ENCODE measurements around the gene XIAP.

The XIAP gene

GRCh38 chrX:123876177-123876576 lies 16.3 kb downstream of the XIAP start:
- no peak for TF ChIP-seq CTCF (conservative IDR thresholded peaks at IDR 0.05; ENCODE audit: control insufficient read depth, insufficient read depth, low read depth, low read length)
- no peak overlapping the region for H3K4me3 ChIP-seq (ENCODE audit: control insufficient read depth, low read depth, low read length)
- DNase-seq (ENCODE audit: low read depth): no peak

GRCh38 chrX:123876844-123877243 lies 17.0 kb downstream of the XIAP start:
- no peak overlapping the region for H3K4me3 ChIP-seq (ENCODE audit: control insufficient read depth, low read depth, low read length)
- no peak for TF ChIP-seq CTCF (conservative IDR thresholded peaks at IDR 0.05; ENCODE audit: control insufficient read depth, insufficient read depth, low read depth, low read length)

GRCh38 chrX:123878252-123878721 lies 18.4 kb downstream of the XIAP start:
- H3K4me3 ChIP-seq (ENCODE audit: control insufficient read depth, low read depth, low read length): no peak overlapping the region
- TF ChIP-seq CTCF (conservative IDR thresholded peaks at IDR 0.05; ENCODE audit: control insufficient read depth, insufficient read depth, low read depth, low read length): no peak
- DNase-seq (ENCODE audit: low read depth): peak; percentile 23

More at GRCh38 chrX:123876844-123877243, 17.0 kb downstream of the XIAP start:
- DNase-seq (ENCODE audit: low read depth): no peak

GRCh38 chrX:123881330-123881729 lies 21.5 kb downstream of the XIAP start:
- no peak overlapping the region for H3K4me3 ChIP-seq (ENCODE audit: control insufficient read depth, low read depth, low read length)
- DNase-seq (ENCODE audit: low read depth): no peak
- TF ChIP-seq CTCF (conservative IDR thresholded peaks at IDR 0.05; ENCODE audit: control insufficient read depth, insufficient read depth, low read depth, low read length): no peak

- no peak for DNase-seq (ENCODE audit: low read depth)
- TF ChIP-seq CTCF (conservative IDR thresholded peaks at IDR 0.05; ENCODE audit: control insufficient read depth, insufficient read depth, low read depth, low read length): no peak
- no peak overlapping the region for H3K4me3 ChIP-seq (ENCODE audit: control insufficient read depth, low read depth, low read length)
These were observed 22.5 kb downstream of the XIAP start for GRCh38 chrX:123882391-123882790.

- no peak overlapping the region for H3K4me3 ChIP-seq (ENCODE audit: control insufficient read depth, low read depth, low read length)
- peak; percentile 52 for TF ChIP-seq CTCF (conservative IDR thresholded peaks at IDR 0.05; ENCODE audit: control insufficient read depth, insufficient read depth, low read depth, low read length)
- DNase-seq (ENCODE audit: low read depth): peak; percentile 63
These were observed 25.1 kb downstream of the XIAP start for GRCh38 chrX:123884809-123885408.

All from fibroblast of mammary gland (primary cell).